ENCODE measurements around the gene CCDC136. TPM values are rescaled to one million over a fixed set of nuclear protein-coding genes. Genes with fewer than 3 reads are reported as not detected.

The CCDC136 gene
- total RNA-seq, 4 donors from 2014 or later = 20.7 to 36.5 (median 33.7) TPM

GRCh38 chr7:128774921-128775320, 16.8 kb upstream of the CCDC136 start:
- no peaks in the 10 kb centered on the region for H3K4me1 ChIP-seq
- peaks cover 11 to 40% (median 21%) of the 10 kb centered on the region in 4 donors for H3K36me3 ChIP-seq

DNA sequence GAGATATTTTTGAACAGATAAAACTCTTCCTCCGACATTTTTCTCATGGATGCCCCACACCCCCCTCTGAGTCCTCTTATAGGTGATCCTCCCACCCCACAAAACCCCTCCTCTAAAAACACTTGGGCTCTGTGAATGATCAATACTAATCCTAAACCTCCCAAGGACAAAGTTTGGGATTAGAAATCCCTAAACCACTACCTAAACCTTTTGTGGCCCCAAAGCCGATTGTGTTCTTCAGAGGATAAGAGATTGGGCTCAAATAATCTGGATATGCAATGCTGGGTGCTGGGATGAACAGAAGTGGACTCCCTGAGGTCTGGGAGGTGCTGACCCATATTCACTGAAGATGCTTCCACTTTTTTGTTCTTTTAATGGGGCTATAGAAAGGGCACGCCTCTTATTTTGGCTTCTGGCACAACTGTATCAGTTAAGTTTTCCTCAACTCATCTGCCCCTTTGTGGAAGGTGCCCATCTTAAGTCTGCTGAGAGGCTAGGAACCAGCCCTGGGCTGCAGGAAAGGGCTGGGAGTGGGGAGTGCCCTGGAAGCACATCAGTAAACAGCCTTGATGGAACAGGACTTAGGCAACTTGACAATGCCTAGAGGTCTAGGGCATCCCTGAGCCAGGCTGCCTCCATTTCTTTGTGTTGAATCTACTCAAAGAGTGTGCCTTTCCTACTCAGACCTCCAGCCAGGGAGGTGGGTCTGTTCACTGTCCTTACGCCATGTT, 15.9 kb upstream of the CCDC136 start, which contains the start of gene OPN1SW:
Gene OPN1SW, minus strand, starts transcription at position 51 of the 731 bp plus-strand sequence. Its CDS starts 13 bp downstream, at position 38.
- H3K27me3 ChIP-seq = no peaks in the 10 kb centered on the region
- 96% methylated on average over 4 of the region's 4 CpGs for WGBS
- peaks cover 0 to 9% (median 6%) of the 10 kb centered on the region in 4 donors for H3K9me3 ChIP-seq
- H3K4me3 ChIP-seq = no peak within 1 kb of the TSS
- no peak for TF ChIP-seq POLR2AphosphoS5 (IDR thresholded peaks at IDR 0.05)
- TF ChIP-seq, protein P1, sequence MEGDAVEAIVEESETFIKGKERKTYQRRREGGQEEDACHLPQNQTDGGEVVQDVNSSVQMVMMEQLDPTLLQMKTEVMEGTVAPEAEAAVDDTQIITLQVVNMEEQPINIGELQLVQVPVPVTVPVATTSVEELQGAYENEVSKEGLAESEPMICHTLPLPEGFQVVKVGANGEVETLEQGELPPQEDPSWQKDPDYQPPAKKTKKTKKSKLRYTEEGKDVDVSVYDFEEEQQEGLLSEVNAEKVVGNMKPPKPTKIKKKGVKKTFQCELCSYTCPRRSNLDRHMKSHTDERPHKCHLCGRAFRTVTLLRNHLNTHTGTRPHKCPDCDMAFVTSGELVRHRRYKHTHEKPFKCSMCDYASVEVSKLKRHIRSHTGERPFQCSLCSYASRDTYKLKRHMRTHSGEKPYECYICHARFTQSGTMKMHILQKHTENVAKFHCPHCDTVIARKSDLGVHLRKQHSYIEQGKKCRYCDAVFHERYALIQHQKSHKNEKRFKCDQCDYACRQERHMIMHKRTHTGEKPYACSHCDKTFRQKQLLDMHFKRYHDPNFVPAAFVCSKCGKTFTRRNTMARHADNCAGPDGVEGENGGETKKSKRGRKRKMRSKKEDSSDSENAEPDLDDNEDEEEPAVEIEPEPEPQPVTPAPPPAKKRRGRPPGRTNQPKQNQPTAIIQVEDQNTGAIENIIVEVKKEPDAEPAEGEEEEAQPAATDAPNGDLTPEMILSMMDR (IDR thresholded peaks at IDR 0.05) = no peak
- TF ChIP-seq POLR2A (IDR thresholded peaks at IDR 0.05; ENCODE audit: low read depth) = no peak
- no peak for TF ChIP-seq EP300 (IDR thresholded peaks at IDR 0.05)
- no peak within 1 kb of the TSS for H3K27ac ChIP-seq (replicated peaks in 1 of 4)
- peaks cover 0 to 4% (median 3%) of the 10 kb centered on the region in 4 donors for H3K4me1 ChIP-seq
- DNase-seq (ENCODE audit: extremely low spot score) = no peak
- H3K36me3 ChIP-seq = peaks cover 5 to 30% (median 16%) of the 10 kb centered on the region in 4 donors
- intact Hi-C loops (cut with DNase I) = no loop called here

More at GRCh38 chr7:128774921-128775320, 16.8 kb upstream of the CCDC136 start:
- no peak for DNase-seq (ENCODE audit: extremely low spot score)
- WGBS = 95% methylated on average over 7 of the region's 7 CpGs
- Histone ChIP-seq H3K4me3 (no peak overlapping the region), H3K27me3 (no peaks in the 10 kb centered on the region), H3K27ac (replicated peaks in 1 of 4) (no peak overlapping the region), H3K9me3 (peaks cover 0 to 9% (median 6%) of the 10 kb centered on the region in 4 donors)
- intact Hi-C loops (cut with DNase I) = no loop called here
- TF ChIP-seq, protein P1 (IDR thresholded peaks at IDR 0.05) = no peak
- no peak for TF ChIP-seq POLR2AphosphoS5 (IDR thresholded peaks at IDR 0.05)
- TF ChIP-seq POLR2A (IDR thresholded peaks at IDR 0.05; ENCODE audit: low read depth) = no peak
- no peak for TF ChIP-seq EP300 (IDR thresholded peaks at IDR 0.05)

GRCh38 chr7:128777156-128778123, 14.3 kb upstream of the CCDC136 start:
- Histone ChIP-seq H3K27ac (replicated peaks in 1 of 4) (peak overlapping the region; percentile 16 to 62 (median 30)), H3K27me3 (no peaks in the 10 kb centered on the region), H3K4me1 (peaks cover 5 to 20% (median 19%) of the 10 kb centered on the region in 4 donors), H3K4me3 (no peak overlapping the region), H3K9me3 (peaks cover 0 to 9% (median 6%) of the 10 kb centered on the region in 4 donors), H3K36me3 (peaks cover 0 to 16% (median 6%) of the 10 kb centered on the region in 4 donors)
- WGBS = 50% methylated on average over 5 of the region's 5 CpGs
- no peak for DNase-seq (ENCODE audit: extremely low spot score)
- TF ChIP-seq POLR2A (IDR thresholded peaks at IDR 0.05; ENCODE audit: low read depth) = no peak
- peak in 1 of 2 donors; percentile 57 for TF ChIP-seq POLR2AphosphoS5 (IDR thresholded peaks at IDR 0.05)
- no peak for TF ChIP-seq EP300 (IDR thresholded peaks at IDR 0.05)
- TF ChIP-seq, protein P1 (IDR thresholded peaks at IDR 0.05) = no peak
- intact Hi-C loops (cut with DNase I) = no loop called here

DNA sequence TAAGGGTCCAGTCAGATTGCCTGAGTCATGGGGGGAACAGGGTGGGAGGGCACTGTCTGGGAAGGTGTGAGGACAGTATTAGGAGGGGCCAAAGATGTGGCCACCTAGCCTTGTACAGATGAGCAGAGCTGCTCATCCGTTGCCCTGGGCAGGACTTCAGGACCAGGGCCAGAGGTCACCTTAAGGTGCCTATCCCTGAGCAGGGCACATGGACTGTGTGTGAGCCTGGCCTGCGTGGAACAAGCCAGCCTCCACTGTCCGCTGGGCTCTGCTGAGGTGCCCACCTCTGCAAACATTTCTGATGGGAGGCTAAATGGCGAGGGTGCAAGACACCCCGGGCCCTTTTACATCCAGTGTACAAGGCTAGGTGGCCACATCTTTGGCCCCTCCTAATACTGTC, 12.8 kb upstream of the CCDC136 start:
- no peak for DNase-seq (ENCODE audit: extremely low spot score)
- Histone ChIP-seq H3K27ac (replicated peaks in 1 of 4) (peak overlapping the region in 1 of 4 donors; percentile 62), H3K27me3 (no peaks in the 10 kb centered on the region), H3K4me3 (no peak overlapping the region), H3K36me3 (peaks cover 0 to 1% (median 0%) of the 10 kb centered on the region in 4 donors), H3K4me1 (peaks cover 11 to 35% (median 34%) of the 10 kb centered on the region in 4 donors), H3K9me3 (peaks cover 0 to 9% (median 6%) of the 10 kb centered on the region in 4 donors)
- TF ChIP-seq POLR2AphosphoS5 (IDR thresholded peaks at IDR 0.05) = no peak
- intact Hi-C loops (cut with DNase I) = no loop called here
- 100% methylated on average over 5 of the region's 5 CpGs for WGBS

Data from esophagus muscularis mucosa (tissue), 4 donors.